Ramos (cell line): ENCODE results near the gene AATF.

Experiments used
- in situ Hi-C: fragments of 300-500 bp; cut with MboI; formaldehyde crosslinking; loops from one replicate; pipeline ENCODE4 v1.14.3; 2022; ENCODE audit warnings: low sequenced_read_pairs; ENCODE audit not compliant: unreplicated experiment

AATF gene

DNA sequence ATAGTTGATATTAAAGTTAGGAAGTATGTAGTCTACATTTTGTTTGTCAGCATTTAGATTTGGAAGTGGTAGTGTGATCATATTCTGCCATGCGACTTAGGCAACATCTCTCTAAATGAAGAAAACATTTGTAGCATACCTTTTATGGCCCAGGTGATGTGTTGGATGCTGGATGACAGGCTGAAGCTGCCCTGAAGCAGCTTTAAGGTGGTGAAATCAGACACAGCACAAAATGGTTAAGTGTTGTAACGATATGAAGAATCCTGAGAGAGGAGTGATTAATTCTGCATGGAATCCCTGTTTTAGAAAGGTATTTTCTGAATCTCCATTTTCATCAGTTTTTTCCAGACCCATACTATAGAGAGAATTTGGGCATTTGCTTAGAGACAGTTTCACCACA, 28.3 kb downstream of the AATF start:
- in situ Hi-C loops, result no loop called here

DNA sequence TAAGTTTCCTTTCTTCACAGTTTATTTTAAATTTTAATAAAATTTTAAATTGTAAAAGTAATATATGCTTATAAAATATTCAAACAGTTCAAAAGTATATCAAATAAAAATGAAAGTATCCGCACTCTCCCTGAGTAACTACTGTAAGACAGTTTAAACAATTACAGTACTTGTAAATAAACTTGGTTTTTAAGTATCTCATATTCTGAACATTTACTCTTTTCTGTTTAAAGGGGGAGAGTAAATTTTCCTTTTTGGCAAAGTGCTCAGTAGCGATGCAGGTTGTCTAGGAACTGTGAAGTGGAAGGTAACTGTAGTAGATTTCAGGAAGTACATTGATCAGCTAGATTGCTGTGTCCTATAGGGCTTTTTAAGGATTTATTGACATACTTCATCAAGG, 28.8 kb downstream of the AATF start:
- in situ Hi-C loops, result no loop called here

DNA sequence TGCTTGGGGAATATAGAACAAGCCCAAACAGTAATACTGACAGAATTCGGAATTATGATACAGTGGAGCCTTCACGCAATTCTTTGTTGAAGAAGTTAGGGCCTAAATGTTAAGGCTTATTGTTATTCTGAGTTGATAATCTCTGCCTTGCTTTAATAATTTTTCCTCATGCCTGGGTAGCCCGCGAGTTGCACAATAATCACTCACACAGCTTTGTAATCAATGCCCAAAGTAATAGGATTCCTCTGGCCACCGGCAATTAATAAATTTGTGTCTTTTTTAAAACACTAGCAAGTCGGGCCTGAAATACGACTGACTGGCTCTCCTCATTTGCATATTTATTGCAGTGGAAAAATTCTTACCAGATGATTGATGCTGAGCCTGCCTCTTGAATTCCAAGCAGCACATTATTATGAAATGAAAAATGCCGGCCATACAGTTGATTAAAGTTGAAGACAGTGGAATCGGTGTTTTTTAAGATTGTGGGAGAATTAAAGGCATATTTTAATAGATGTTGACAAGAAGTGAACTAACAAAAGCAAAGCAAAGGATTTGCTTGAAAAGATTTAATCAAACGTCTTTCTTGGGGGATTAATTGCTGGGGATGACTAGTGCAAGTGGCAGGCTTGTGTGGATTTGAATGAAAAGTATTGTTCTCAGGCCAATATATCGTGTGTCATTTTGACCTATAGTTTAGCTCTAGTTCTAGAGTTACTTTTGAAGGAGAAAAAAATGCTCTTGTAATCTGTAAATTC, 30.2 kb downstream of the AATF start:
- in situ Hi-C loops, result no loop called here

DNA sequence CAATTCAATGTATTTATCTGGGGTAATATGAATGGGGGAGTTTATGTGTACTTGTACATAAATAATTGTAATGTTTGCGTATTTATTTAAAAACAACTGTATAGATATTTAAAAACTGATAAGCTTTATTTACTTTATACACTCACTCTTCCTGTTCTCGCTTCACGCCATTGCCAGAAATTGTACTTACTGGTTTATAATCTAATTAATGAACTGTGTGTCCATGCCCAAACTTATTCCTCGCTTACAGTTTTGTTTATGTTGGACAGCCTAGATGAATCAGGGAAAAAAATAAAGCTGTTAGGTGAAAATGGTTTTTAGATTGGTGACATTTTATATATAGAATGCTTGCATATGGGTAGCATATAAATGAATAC, 30.8 kb downstream of the AATF start:
- in situ Hi-C loops, result no loop called here

DNA sequence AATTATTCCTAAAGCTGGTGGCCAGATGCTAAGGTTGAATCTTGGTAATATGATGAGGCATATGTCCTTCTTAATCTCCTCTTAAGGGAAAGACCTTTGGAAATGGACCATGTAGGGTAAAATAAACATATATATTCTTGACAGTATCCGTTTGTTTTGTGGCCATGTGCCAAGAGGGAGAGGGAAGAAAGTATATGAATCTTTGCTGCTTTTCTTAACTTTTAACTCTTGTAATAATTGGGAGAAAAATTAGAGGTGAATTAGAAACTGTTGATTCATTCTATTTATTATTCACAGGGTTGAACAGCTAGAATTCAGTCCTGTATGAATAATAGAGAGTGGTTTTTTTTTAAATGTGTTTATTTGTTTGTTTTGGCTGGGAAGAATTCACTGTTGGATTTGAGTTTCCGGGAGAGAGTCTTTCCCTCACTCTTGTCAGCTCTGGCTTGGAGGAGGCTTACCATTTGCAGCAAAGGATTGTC, 31.6 kb downstream of the AATF start:
- in situ Hi-C loops, result no loop called here

DNA sequence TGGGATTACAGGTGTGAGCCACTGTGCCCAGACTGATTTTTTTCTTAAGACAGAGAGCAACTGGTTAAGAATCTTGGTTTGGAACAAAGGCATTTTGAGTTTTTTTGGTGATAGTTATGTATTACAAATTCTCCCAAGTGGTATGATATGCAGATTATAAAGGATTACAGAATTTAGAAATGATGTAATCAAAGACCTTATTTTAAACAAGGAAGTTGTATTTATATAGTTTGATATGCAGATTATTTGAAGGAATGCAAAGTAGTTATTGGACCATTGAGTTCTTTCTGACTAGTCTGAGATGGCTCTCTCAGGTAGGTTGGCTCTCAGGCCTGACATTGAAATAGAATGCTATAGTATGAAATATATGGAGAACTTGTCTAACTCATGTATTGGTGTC, 34.9 kb downstream of the AATF start:
- in situ Hi-C loops, result no loop called here

DNA sequence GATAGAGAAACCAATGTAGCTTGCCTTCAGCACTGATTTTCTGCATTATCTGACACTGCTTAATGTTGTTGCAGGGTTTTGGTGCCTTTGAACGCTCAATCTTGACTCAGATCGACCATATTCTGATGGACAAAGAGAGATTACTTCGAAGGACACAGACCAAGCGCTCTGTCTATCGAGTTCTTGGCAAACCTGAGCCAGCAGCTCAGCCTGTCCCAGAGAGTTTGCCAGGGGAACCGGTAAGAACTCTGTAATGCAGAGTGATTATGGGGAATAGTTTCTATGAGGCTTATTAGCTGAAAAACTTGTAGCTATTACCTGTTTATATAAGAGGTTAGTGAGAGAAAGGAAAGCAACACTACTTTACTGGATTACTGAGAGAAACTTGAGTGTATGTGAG, 40.4 kb downstream of the AATF start:
- in situ Hi-C loops, result no loop called here

DNA sequence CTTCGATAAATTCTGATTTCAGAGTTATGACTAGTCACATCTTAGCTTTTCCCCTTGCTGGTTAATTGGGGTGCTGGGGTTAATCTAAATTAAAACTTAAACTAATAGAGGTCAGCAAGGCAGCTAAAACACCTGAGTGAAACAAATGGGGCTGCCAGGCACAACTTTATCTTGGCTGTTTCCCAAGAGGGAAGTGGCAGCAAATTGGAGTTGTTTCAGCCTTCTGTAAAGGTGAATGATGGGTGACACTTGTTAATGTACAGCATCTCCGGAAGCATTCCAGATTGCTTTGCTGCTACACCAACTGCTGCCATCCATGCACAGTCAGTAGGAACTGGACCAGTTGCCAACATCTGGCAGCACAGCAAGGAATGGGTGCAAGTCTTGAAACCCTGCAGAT, 43.9 kb downstream of the AATF start:
- in situ Hi-C loops, result no loop called here

DNA sequence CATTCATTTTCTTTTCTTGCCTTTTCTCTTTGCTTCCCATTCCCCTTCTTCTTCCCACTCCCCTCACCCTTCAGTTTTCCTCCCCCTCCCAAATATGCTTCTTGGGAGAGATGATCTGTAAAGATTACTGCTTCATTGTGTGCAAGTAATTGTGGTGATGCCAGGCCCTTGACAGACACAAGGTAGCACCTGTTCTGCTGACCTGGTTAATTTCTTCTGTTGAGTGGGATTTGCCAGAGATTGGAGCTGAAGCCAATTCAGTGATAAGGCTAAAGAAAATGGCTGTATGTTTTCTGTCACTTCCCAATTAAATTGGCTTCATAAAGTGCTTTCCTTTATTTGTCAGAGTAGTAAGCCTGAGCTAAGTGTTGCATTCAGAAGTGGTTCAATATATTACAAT, 44.5 kb downstream of the AATF start:
- in situ Hi-C loops, result no loop called here

DNA sequence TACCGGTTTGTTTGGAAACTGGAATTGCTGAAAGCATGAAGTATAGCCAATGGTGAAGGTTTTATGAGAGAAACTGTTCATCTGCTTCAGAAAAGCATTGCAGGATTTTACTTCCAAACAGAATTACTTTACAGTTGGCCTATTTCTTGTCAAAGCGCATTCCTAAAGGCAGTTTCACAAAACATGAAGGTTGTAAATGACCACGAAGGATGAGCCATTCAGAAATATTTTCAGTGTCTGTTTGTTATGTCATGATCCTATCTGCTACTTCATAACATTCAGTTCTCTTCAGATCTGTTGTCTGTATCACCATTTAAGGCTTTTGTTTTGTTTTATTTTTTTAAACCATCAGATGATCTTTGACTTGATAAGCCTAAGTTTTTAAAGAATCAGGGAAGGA, 45.7 kb downstream of the AATF start:
- in situ Hi-C loops, result no loop called here

DNA sequence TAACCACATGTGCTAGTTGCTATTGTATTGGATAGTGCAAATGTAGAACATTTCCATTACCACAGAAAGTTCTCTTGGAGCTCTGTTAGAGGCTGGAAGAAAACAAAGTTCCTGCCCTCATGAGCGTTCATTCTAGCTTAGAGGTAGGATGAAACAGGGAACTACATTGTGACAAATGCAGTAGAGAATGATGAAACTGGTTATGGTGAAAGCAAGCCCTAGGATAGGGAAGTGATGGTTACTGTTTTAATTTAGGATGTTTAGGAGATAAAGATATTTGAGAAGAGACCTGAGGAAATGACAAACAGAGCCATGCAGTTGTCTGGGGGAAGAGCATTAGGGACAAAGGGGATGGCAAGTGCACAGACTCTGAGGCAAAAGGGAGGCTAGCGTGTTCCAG, 50.7 kb downstream of the AATF start:
- in situ Hi-C loops, result no loop called here

DNA sequence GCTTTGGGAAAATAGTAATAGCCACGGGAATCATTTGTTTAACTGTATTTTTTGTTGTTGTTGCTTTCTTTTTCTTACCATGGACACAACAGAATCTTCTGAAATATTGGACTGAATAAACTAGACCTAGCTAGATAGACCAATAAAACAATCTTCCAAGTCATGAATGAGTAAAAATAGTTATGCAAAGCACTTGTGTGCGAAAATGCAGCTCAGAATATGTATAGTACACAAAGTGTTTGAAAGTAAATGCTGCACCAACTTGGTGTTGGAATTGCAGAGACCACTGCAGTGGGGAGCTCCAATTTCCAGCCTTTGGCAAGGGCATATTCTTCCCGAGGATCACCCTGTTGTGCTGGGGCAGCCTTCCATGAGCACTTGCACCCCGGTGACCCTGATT, 68.0 kb downstream of the AATF start:
- in situ Hi-C loops, result no loop called here

DNA sequence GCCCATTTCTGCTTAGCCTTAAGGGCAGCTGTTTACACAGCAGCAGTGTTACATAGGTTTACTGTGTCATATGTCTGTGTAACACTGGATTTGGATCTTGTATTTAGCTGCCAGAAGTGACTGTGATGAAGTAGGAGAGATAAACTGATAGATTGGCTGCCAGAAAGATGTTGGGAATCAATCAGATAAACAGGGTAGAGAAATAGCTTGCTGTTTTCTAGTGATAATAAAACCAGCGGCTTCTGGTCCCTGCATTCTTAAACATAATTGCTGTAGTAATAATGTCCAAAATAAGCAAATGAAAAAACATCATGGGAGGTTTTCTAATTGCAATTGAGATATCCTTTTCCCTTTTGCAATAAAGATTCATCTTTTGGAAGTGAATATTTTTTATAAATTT, 68.7 kb downstream of the AATF start:
- in situ Hi-C loops, result no loop called here

DNA sequence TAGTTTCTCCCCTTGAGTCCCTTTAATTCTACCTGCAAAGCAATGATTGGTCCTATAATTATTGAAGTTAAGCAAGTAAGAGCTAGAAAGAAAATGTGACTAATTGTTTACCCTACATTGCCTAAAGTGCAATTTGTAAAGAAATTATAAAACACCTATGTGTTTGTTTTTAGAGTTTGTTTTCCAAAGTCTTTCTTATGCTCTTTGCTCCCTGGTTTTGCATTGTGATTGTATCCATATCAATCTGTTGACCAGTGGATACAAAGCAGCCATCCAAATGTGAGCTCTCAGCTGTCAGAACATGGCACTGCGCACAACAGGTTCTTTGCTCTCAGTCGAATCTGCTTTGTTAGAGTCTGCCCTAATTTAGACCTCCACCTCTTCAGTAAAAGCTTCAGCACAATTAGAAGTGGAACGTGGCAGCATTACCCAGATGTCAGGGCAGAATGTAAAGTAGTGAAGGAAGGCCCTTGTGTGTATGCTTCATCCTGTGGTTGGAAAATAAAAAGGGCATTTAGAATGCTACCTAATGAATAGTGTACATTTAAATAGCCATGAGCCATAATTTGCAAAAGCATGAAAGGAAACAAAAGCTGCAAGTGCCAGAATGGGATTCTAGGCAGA, 70.5 kb downstream of the AATF start:
- in situ Hi-C loops, result no loop called here

DNA sequence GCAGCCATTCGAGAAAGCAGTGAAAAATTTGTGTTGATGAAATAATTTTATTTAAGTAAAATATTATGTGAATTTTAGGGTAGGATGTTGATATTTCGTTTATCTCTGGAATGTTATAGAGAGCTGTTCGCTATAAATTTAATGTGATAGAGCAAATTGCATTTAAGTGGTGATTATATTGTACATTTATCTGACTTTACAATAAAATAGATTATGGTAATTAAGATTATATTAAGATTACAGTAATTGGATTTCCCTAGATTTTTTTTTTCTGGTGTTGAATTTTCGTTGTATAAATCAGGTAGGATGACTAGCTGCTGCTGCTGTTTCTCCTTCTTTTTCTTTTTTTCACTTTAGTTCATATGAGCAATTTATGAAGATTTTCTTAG, 71.0 kb downstream of the AATF start:
- in situ Hi-C loops, result no loop called here

DNA sequence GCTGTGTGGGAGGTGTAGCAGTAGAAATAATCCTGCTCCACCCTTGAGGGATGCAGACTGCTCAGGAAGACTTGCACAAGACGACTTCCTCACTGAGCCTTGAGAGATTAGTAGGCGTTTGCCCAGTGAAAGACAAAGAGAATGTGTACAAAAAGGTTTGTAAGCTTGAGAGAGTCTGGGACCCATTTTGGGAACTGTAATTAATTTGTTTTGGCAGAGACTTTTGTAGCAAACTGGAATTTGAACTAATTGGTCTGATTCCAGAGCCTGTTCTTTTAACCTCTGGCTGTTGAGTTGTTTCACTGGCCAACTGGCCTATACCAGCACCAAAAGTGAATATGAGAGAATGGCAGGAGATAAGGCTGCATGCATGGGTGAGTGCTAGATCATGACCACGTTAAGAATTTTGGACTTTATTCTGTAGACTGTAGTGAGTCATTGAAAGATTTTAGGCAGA, 75.5 kb downstream of the AATF start:
- in situ Hi-C loops, result no loop called here

DNA sequence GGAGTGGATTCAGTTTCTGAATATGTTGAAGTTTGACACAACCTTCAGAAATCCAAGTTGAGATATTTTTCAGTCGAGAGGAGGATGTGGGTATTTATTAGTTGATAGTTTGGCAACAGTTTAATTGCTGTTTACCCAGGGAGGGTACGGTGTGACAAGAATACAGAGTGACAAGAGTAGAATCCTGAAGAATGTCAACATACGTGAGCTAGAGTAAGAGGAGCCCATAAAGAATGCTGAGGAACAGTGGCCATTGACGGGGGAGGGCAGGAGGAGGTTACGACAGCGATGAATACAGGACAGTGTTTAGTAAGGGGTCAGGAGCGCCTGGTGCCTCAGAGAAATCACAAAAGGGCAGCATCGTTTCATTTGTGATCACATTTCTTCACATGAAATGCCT, 76.5 kb downstream of the AATF start:
- in situ Hi-C loops, result no loop called here

DNA sequence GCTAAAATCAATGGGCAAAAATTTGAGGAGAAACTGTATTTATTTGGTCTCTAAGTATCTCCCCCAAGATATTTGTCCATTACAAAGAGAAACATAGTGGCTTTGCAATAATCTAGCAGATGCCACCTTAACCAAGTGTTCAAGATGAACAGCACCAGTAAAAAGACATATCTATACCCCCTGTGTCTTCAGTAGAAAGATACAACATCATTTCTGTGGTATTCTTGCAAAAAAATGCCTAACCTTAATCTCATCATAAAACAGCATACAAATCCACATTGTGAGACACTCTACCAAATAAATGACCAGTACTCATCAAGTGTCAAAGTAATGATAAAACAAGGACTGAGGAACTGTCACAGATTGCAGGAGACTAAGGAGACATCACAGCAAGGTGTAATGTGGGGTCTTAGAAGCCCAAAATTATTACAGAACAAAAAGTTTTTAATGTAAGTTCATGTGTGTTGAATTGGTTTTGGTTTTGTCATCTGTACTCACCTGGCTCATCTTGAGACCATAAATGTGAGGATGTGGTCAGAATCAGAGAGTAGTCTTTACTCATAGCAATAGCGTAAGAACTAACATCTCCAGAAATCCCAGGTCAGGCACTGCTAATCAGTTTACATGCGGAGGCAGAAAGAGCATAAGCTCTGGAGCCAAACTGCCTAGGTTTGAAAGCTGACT, 77.2 kb downstream of the AATF start:
- in situ Hi-C loops, result no loop called here

DNA sequence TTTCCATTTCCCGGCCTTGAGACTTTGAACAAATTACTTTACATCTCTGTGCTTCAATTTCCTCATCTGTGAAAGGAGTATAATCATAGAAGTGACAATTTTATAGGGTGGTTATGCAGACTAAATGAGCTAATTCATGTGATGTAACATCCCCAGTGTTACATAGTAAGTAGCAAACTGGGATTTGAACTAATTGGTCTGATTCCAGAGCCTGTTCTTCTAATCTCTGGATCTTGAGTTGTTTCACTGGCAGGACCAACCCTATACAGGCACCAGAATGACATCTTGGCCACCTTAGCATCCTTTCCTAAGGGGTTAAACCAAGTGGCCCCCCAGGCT, 77.7 kb downstream of the AATF start:
- in situ Hi-C loops, result no loop called here

DNA sequence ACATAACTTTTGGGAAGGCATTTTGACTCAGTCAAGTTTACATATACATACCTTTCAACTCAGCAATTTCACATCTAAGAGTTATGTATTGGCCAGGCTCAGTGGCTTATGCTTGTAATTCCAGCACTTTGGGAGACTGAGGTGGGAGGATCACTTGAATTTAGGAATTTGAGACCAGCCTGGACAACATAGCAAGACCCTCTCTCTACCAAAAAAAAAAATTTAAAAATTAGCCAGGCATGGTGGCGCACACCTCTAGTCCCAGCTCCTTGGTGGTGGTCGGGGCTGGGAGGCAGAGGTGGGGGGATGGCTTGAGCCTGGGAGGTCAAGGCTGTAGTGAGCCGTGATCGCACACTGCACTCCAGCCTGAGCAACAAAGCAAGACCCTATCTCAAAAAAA, 79.3 kb downstream of the AATF start:
- in situ Hi-C loops, result no loop called here

DNA sequence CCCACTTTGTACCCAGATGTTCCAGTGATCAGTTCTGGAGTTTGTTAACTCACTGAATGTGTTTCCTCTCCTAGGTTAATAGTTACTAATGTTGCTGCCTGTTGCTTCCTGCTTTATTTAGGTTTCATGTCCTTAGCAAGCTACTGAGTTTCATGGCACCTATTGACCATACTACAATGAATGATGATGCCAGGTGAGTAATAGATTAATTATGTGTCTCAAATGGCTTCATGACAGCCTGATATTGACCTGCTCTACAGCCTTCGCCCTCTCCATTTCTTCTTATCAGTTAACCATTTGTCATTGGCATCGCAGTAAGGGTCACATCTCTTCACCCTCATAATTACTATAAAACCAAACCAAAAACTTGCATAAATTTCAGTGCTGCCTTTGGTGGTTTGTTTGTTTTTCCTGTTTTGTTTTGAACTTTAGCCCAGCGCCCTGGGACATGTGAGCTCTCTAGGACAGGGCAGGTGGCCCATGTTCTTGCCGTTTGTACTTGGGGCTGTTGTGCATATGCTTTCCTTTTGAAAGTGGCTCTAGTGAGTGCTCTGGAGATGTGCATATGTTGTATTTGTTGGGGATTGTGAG, 82.8 kb downstream of the AATF start:
- in situ Hi-C loops, result no loop called here
